NB4 (cell line): ENCODE data around the gene CHST11.

ENCODE experiments used
- DNase-seq: peaks from one replicate; pipeline ENCODE4 v3.0.0; 2010; ENCODE audit warnings: low read depth
- H3K4me3 ChIP-seq: one replicate; pipeline ENCODE4 v1.5.1; 2011; ENCODE audit warnings: mild to moderate bottlenecking, low read depth, low read length, moderate library complexity
- CTCF ChIP-seq: IDR thresholded peaks from one replicate; pipeline ENCODE4 v1.5.1; 2012; ENCODE audit warnings: low read depth, low read length
- MAX ChIP-seq: IDR thresholded peaks from 2 replicates; pipeline ENCODE4 v1.6.1; 2011; ENCODE audit warnings: low read depth, low read length
- MYC ChIP-seq: IDR thresholded peaks from 2 replicates; pipeline ENCODE4 v1.6.1; 2011; ENCODE audit warnings: low read depth, low read length
- POLR2A ChIP-seq: IDR thresholded peaks from 2 replicates; pipeline ENCODE4 v1.6.1; 2011; ENCODE audit warnings: mild to moderate bottlenecking; ENCODE audit not compliant: insufficient read length; ENCODE audit errors: extremely low read depth

The CHST11 gene

GRCh38 chr12:104649921-104650320 lies 193.2 kb downstream of the CHST11 start:
- H3K4me3 ChIP-seq: no peak overlapping the region
- TF ChIP-seq CTCF (no peak), MYC (no peak), MAX (no peak), POLR2A (no peak)
- DNase-seq: peak; percentile 47

- no peak for TF ChIP-seq MYC
- TF ChIP-seq POLR2A: no peak
- TF ChIP-seq CTCF: no peak
- no peak for TF ChIP-seq MAX
- DNase-seq: no peak
- H3K4me3 ChIP-seq: no peak overlapping the region
These were observed 193.8 kb downstream of the CHST11 start for GRCh38 chr12:104650541-104650940.

- DNase-seq: no peak
- no peak for TF ChIP-seq MAX
- no peak for TF ChIP-seq MYC
- no peak for TF ChIP-seq POLR2A
- no peak for TF ChIP-seq CTCF
- no peak overlapping the region for H3K4me3 ChIP-seq
These were observed 195.1 kb downstream of the CHST11 start for GRCh38 chr12:104651811-104652210.

- H3K4me3 ChIP-seq: no peak overlapping the region
- no peak for DNase-seq
- TF ChIP-seq POLR2A (no peak), CTCF (no peak), MYC (no peak), MAX (no peak)
These were observed 195.6 kb downstream of the CHST11 start for GRCh38 chr12:104652358-104652757.

GRCh38 chr12:104652910-104653309 lies 196.2 kb downstream of the CHST11 start:
- no peak for TF ChIP-seq MYC
- peak; percentile 74 for DNase-seq
- no peak overlapping the region for H3K4me3 ChIP-seq

GRCh38 chr12:104653730-104654664 lies 197.2 kb downstream of the CHST11 start:
- peak; percentile 68 for DNase-seq
- TF ChIP-seq MAX (no peak), CTCF (peak; percentile 51)
- no peak overlapping the region for H3K4me3 ChIP-seq
